Posterior vena cava (tissue), 2 donors: ENCODE measurements around the gene ST3GAL5. TPM values are rescaled to one million over a fixed set of nuclear protein-coding genes. Genes with fewer than 3 reads are reported as not detected.
"Not testable (repeated sequence)": the region's sequence is repeated elsewhere in the genome, so short reads cannot be mapped to it uniquely, and the experiment has no call there.

Experiments used
- DNase-seq: peaks from one replicate; pipeline ENCODE4 v3.0.0-alpha.2; 2020; ENCODE audit warnings: low spot score
- intact Hi-C, 2 donors: fragments of 100-400 bp; cut with DNase I; formaldehyde crosslinking; loops; one replicate each; pipeline versions ENCODE4 v1.14.1 to v1.14.2; 2022 to 2023
- long read RNA-seq, 2 donors: library from polyadenylated mRNA; unstranded; transcript quantifications; one replicate each; pipeline ENCODE4 v2.0.0, GENCODE V29; 2020 to 2021
- total RNA-seq, 2 donors: library from RNA; stranded (reverse); fragmentation: NEBNext Ultra II Directional; extraction: Animal tissue kit (Norgen Biotek cat#: 25700); gene quantifications; one replicate each; pipeline ENCODE4 v1.2.1, GENCODE V29; 2021
- donor health status: DM: yes; HTN: yes; CAD: no.
- donor health status: DM: yes; HTN: yes; CAD: no.

ST3GAL5 gene
- 10 to 100 TPM; 20.4 to 23.5 TPM for total RNA-seq
- long read RNA-seq, donor 1, full-length matches to known transcripts: 10 of 13 reads
- long read RNA-seq, donor 1, partial matches to known transcripts: 1 of 13 reads
- long read RNA-seq, donor 1, other reads (novel, unspliced or antisense): 2 of 13 reads
- long read RNA-seq, donor 2, full-length matches to known transcripts: 2 of 4 reads
- long read RNA-seq, donor 2, partial matches to known transcripts: 2 of 4 reads
- long read RNA-seq, donor 2, other reads (novel, unspliced or antisense): 0 of 4 reads

GRCh38 chr2:85888684-85889626 lies at the start of gene ST3GAL5:
Gene ST3GAL5, minus strand, starts transcription at chr2:85888990. Its CDS starts 85 bp downstream, at chr2:85888905.
- DNase-seq: peak; percentile 97
- intact Hi-C loops: no loop called here

GRCh38 chr2:85938456-85938855 lies 49.7 kb upstream of the ST3GAL5 start:
- intact Hi-C loops: no loop called here
- no peak for DNase-seq

GRCh38 chr2:85937069-85937439 lies 48.3 kb upstream of the ST3GAL5 start:
- intact Hi-C loops: no loop called here
- DNase-seq: no peak

GRCh38 chr2:85936421-85937068 lies 47.8 kb upstream of the ST3GAL5 start:
- intact Hi-C loops: no loop called here
- no peak for DNase-seq

- no peak for DNase-seq
- intact Hi-C loops: no loop called here
These were observed 47.0 kb upstream of the ST3GAL5 start for GRCh38 chr2:85935746-85936208.

GRCh38 chr2:85935170-85935745 lies 46.5 kb upstream of the ST3GAL5 start:
- DNase-seq: no peak
- intact Hi-C loops: no loop called here

- intact Hi-C loops: no loop called here
- no peak for DNase-seq
These were observed 45.2 kb upstream of the ST3GAL5 start for GRCh38 chr2:85933753-85934594.

GRCh38 chr2:85931151-85931550 lies 42.4 kb upstream of the ST3GAL5 start:
- intact Hi-C loops, DNase-seq: not testable (repeated sequence)

GRCh38 chr2:85930129-85931124 lies 41.6 kb upstream of the ST3GAL5 start:
- intact Hi-C loops: no loop called here
- DNase-seq: no peak

- DNase-seq: no peak
- intact Hi-C loops: no loop called here
These were observed 40.6 kb upstream of the ST3GAL5 start for GRCh38 chr2:85929096-85930050.

GRCh38 chr2:85926931-85927661 lies 38.3 kb upstream of the ST3GAL5 start:
- DNase-seq: no peak
- intact Hi-C loops: no loop called here

- no peak for DNase-seq
- intact Hi-C loops: no loop called here
These were observed 37.7 kb upstream of the ST3GAL5 start for GRCh38 chr2:85926526-85926925.

GRCh38 chr2:85925216-85925671 lies 36.5 kb upstream of the ST3GAL5 start:
- intact Hi-C loops: no loop called here
- DNase-seq: no peak

GRCh38 chr2:85924522-85924921 lies 35.7 kb upstream of the ST3GAL5 start:
- DNase-seq: no peak

GRCh38 chr2:85922199-85922598 lies 33.4 kb upstream of the ST3GAL5 start:
- DNase-seq: no peak
- intact Hi-C loops: no loop called here

More at GRCh38 chr2:85924522-85924921, 35.7 kb upstream of the ST3GAL5 start:
- intact Hi-C loops: no loop called here

GRCh38 chr2:85921659-85922058 lies 32.9 kb upstream of the ST3GAL5 start:
- intact Hi-C loops: no loop called here

More at GRCh38 chr2:85921659-85922058, 32.9 kb upstream of the ST3GAL5 start:
- DNase-seq: no peak
